ENCODE data around the gene COG5. TPM values are rescaled to one million over a fixed set of nuclear protein-coding genes. Genes with fewer than 3 reads are reported as not detected.

The COG5 gene
- total and polyA plus RNA-seq, 4 donors: 4.1 to 27.1 (median 8.4) TPM

GRCh38 chr7:107236862-107237261 lies 326.9 kb downstream of the COG5 start:
- TF ChIP-seq RAD21 (IDR thresholded peaks at IDR 0.05) (no peak), RXRA (IDR thresholded peaks at IDR 0.05) (no peak), GABPA (IDR thresholded peaks at IDR 0.05 in 1 of 2, conservative IDR thresholded peaks at IDR 0.05 in 1 of 2) (no peak), FOXA2 (IDR thresholded peaks at IDR 0.05) (no peak), EGR1 (IDR thresholded peaks at IDR 0.05; ENCODE audit: low read depth in 2 of 2) (no peak), JUND (IDR thresholded peaks at IDR 0.05) (no peak), HNF4G (IDR thresholded peaks at IDR 0.05) (no peak), CTCF (IDR thresholded peaks at IDR 0.05; ENCODE audit: low read depth, low read length, missing input control) (no peak), FOXA1 (IDR thresholded peaks at IDR 0.05) (no peak)
- TF ChIP-seq, protein P1, sequence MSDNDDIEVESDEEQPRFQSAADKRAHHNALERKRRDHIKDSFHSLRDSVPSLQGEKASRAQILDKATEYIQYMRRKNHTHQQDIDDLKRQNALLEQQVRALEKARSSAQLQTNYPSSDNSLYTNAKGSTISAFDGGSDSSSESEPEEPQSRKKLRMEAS (IDR thresholded peaks at IDR 0.05): no peak
- TF ChIP-seq, protein P2, sequence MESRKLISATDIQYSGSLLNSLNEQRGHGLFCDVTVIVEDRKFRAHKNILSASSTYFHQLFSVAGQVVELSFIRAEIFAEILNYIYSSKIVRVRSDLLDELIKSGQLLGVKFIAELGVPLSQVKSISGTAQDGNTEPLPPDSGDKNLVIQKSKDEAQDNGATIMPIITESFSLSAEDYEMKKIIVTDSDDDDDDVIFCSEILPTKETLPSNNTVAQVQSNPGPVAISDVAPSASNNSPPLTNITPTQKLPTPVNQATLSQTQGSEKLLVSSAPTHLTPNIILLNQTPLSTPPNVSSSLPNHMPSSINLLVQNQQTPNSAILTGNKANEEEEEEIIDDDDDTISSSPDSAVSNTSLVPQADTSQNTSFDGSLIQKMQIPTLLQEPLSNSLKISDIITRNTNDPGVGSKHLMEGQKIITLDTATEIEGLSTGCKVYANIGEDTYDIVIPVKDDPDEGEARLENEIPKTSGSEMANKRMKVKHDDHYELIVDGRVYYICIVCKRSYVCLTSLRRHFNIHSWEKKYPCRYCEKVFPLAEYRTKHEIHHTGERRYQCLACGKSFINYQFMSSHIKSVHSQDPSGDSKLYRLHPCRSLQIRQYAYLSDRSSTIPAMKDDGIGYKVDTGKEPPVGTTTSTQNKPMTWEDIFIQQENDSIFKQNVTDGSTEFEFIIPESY (IDR thresholded peaks at IDR 0.05): no peak
- Histone ChIP-seq H3K9ac (ENCODE audit: low read depth in 1 of 2, low read length in 2 of 2) (no peak overlapping the region), H3K36me3 (ENCODE audit: control insufficient read depth in 4 of 4, insufficient read depth in 3 of 4, low read depth in 1 of 4, low read length in 3 of 4) (no peaks in the 10 kb centered on the region), H3K9me3 (ENCODE audit: control insufficient read depth in 4 of 4, low read length in 3 of 4) (no peaks in the 10 kb centered on the region), H3K4me1 (ENCODE audit: control insufficient read depth in 4 of 4, insufficient read depth in 4 of 4, low read length in 3 of 4) (no peaks in the 10 kb centered on the region), H3K27ac (ENCODE audit: low read depth in 1 of 2, low read length in 2 of 2) (no peak overlapping the region), H3K4me3 (ENCODE audit: low read depth in 1 of 3, low read length in 3 of 3) (no peak overlapping the region), H3K27me3 (ENCODE audit: control insufficient read depth in 4 of 4, insufficient read depth in 4 of 4, low read length in 3 of 4) (no peaks in the 10 kb centered on the region)
- DNase-seq (ENCODE audit: low spot score): no peak

GRCh38 chr7:107234436-107234835 lies 329.3 kb downstream of the COG5 start:
- no peaks in the 10 kb centered on the region for H3K9me3 ChIP-seq (ENCODE audit: control insufficient read depth in 4 of 4, low read length in 3 of 4)
- no peak for DNase-seq (ENCODE audit: low spot score)
- TF ChIP-seq RAD21 (IDR thresholded peaks at IDR 0.05): no peak
- TF ChIP-seq CTCF (IDR thresholded peaks at IDR 0.05; ENCODE audit: low read depth, low read length, missing input control): no peak
- TF ChIP-seq SP1 (IDR thresholded peaks at IDR 0.05): no peak
- TF ChIP-seq RXRA (IDR thresholded peaks at IDR 0.05): no peak
- TF ChIP-seq YY1 (IDR thresholded peaks at IDR 0.05): no peak

More at GRCh38 chr7:107234436-107234835, 329.3 kb downstream of the COG5 start:
- H3K36me3 ChIP-seq (ENCODE audit: control insufficient read depth in 4 of 4, insufficient read depth in 3 of 4, low read depth in 1 of 4, low read length in 3 of 4): no peaks in the 10 kb centered on the region
- H3K27me3 ChIP-seq (ENCODE audit: control insufficient read depth in 4 of 4, insufficient read depth in 4 of 4, low read length in 3 of 4): no peaks in the 10 kb centered on the region
- H3K4me1 ChIP-seq (ENCODE audit: control insufficient read depth in 4 of 4, insufficient read depth in 4 of 4, low read length in 3 of 4): no peaks in the 10 kb centered on the region
- 90% methylated on average over 3 of the region's 3 CpGs for WGBS
- H3K4me3 ChIP-seq (ENCODE audit: low read depth in 1 of 3, low read length in 3 of 3): no peak overlapping the region
- H3K27ac ChIP-seq (ENCODE audit: low read depth in 1 of 2, low read length in 2 of 2): no peak overlapping the region
- H3K9ac ChIP-seq (ENCODE audit: low read depth in 1 of 2, low read length in 2 of 2): no peak overlapping the region
